ENCODE measurements around the gene GPR63. TPM values are rescaled to one million over a fixed set of nuclear protein-coding genes. Genes with fewer than 3 reads are reported as not detected.

The GPR63 gene
- total and polyA plus RNA-seq, 2 of the 4 experiments (the other 2 are of a cell fraction): 0.36 to 0.44 TPM

DNA sequence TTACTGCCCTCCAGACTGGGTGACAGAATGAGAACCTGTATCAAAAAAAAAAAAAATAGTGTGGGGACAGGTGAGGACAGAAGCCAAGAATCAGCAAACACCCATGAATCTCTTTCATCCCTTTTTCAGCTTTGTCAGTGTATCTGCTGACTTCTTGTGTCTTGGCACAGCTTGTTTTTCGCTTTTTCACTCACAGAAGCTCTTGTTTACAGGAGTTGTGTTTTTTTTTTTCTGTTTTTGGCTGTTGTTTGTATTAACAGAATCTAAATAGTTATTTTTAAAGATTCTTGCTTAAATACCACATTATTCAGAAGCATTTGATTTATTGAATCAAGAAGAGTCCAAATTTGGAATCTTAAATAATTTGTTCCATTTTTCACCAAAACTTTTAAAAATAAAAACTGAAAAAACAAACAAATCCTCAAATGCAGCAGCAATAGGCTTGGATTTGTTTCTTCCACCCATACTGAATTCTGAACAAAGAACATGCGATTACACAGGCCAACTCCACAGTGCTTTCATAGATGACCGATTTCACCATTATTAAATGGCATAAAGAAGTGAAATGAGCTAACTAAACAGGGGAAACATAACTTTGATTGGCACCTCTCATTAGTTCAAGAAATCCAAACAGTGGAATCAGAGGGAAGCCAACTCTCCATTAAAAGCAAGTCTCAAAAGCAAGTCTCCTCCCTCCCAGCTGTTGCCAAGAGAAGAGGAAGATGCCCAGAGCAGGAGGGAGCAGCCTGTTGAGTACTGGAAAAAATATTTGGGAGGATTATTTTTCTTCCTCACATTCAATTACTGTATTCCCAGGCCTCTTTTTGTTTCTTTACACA lies 27.2 kb upstream of the GPR63 start:
- H3K14ac ChIP-seq (replicated peaks; ENCODE audit: low read depth, low read length): no peak overlapping the region
- no peak overlapping the region for H2BK15ac ChIP-seq (ENCODE audit: low read depth, low read length)
- H2BK120ac ChIP-seq (ENCODE audit: low read depth, low read length): no peak overlapping the region
- no peak overlapping the region for H3K4ac ChIP-seq (ENCODE audit: low read depth, low read length)
- no peak overlapping the region for H2AFZ ChIP-seq (replicated peaks; ENCODE audit: low read length, poor library complexity)
- H3K23ac ChIP-seq (ENCODE audit: low read depth, low read length): no peak overlapping the region
- no peak overlapping the region for H2BK5ac ChIP-seq (ENCODE audit: low read depth, low read length, poor library complexity, severe bottlenecking)
- no peak overlapping the region for H3K4me2 ChIP-seq (ENCODE audit: low read depth, low read length)
- H2AK9ac ChIP-seq (replicated peaks; ENCODE audit: low read depth, low read length, poor library complexity): no peak overlapping the region
- dilution Hi-C loops (cut with HindIII; ENCODE audit: low sequenced_read_pairs, unreplicated experiment) (no loop called here), intact Hi-C loops (cut with micrococcal nuclease) (no loop called here), in situ Hi-C loops (cut with MboI; ENCODE audit: low sequenced_read_pairs) (no loop called here)
- no peak overlapping the region for H3K27ac ChIP-seq (ENCODE audit: insufficient read depth, low read length)
- no peak overlapping the region for H3K4me3 ChIP-seq (ENCODE audit: insufficient read depth, low read depth, low read length)
- H4K8ac ChIP-seq (ENCODE audit: low read depth in 2 of 2, low read length in 2 of 2): no peak overlapping the region
- no peak overlapping the region for H2BK20ac ChIP-seq (ENCODE audit: low read depth, low read length)
- no peak overlapping the region for H3K9ac ChIP-seq (ENCODE audit: low read depth, low read length)
- no peak overlapping the region for H2AK5ac ChIP-seq (ENCODE audit: low read depth, low read length)
- ATAC-seq (ENCODE audit: low read depth) (no peak), DNase-seq (no peak)
- CTCF ChIA-PET: no interaction called here
- no peak overlapping the region for H4K91ac ChIP-seq (ENCODE audit: insufficient read depth, low read depth, low read length)
- no peak overlapping the region for H3K56ac ChIP-seq (ENCODE audit: extremely low read depth, insufficient read depth, low read length)
- H3K18ac ChIP-seq (ENCODE audit: low read depth, low read length): no peak overlapping the region
- BruUV-seq (replicated peaks): no TSS peak
- H3K9me3 ChIP-seq (ENCODE audit: control insufficient read depth, insufficient read depth, low read length): no peaks in the 10 kb centered on the region
- H3K36me3 ChIP-seq (ENCODE audit: control insufficient read depth, insufficient read depth, low read length): no peaks in the 10 kb centered on the region
- no peaks in the 10 kb centered on the region for H3K9me1 ChIP-seq (ENCODE audit: insufficient read depth, low read length)
- H3K4me1 ChIP-seq (ENCODE audit: control insufficient read depth, insufficient read depth, low read length): no peaks in the 10 kb centered on the region
- TF ChIP-seq BHLHE40 (IDR thresholded peaks at IDR 0.05; ENCODE audit: low read depth, low read length) (no peak), RAD21 (IDR thresholded peaks at IDR 0.05; ENCODE audit: low read length) (no peak), NFE2L2 (IDR thresholded peaks at IDR 0.05; ENCODE audit: low read depth, low read length) (no peak)
- TF ChIP-seq, protein P1, sequence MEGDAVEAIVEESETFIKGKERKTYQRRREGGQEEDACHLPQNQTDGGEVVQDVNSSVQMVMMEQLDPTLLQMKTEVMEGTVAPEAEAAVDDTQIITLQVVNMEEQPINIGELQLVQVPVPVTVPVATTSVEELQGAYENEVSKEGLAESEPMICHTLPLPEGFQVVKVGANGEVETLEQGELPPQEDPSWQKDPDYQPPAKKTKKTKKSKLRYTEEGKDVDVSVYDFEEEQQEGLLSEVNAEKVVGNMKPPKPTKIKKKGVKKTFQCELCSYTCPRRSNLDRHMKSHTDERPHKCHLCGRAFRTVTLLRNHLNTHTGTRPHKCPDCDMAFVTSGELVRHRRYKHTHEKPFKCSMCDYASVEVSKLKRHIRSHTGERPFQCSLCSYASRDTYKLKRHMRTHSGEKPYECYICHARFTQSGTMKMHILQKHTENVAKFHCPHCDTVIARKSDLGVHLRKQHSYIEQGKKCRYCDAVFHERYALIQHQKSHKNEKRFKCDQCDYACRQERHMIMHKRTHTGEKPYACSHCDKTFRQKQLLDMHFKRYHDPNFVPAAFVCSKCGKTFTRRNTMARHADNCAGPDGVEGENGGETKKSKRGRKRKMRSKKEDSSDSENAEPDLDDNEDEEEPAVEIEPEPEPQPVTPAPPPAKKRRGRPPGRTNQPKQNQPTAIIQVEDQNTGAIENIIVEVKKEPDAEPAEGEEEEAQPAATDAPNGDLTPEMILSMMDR (conservative IDR thresholded peaks at IDR 0.05; ENCODE audit: low read depth, low read length): no peak
- POLR2A ChIA-PET (ENCODE audit: unreplicated experiment): interaction anchor here (0.6 kb wide), 1 partner anchor 13 kb away, joined by 3 read pairs; no protein-coding TSS in a partner anchor
- H3K79me1 ChIP-seq (ENCODE audit: low read depth in 1 of 2, low read length in 2 of 2): no peaks in the 10 kb centered on the region
- H4K20me1 ChIP-seq (ENCODE audit: insufficient read depth, low read length): no peaks in the 10 kb centered on the region
- peaks cover 8% of the 10 kb centered on the region for H3K27me3 ChIP-seq (ENCODE audit: control insufficient read depth, insufficient read depth, low read length)
- no CpG with 5 or more reads among the region's 3 CpGs for WGBS, 2 experiments (ENCODE audit: extremely low coverage in 2 of 2, insufficient read length in 1 of 2)
- no peak overlapping the region for H4K5ac ChIP-seq (ENCODE audit: low read depth, low read length)
